ENCODE measurements around the gene SPINK8. TPM values are rescaled to one million over a fixed set of nuclear protein-coding genes. Genes with fewer than 3 reads are reported as not detected.

SPINK8 gene
- total RNA-seq, 2 donors from 2014 or later, result not detected

DNA sequence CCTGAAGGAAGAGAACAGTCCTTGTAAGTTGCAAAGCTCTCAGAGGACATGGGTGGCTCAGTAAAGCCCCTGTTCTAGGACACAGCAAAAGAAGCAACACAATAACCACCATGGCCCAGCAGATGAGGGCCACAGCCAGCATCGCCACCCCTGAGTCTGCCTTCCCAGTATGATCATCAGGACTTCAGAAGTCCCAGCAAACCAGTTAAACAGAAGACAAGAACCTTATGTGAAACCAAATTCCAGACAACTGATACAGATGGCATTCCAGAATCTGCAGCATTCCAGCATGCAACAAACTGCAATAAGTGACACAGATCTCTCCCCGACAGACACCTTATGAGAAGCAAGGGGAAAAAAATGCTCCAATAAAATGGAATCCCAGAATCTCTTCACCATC, 30.4 kb downstream of the SPINK8 start:
- Histone ChIP-seq H3K27me3 (no peaks in the 10 kb centered on the region), H3K36me3 (no peaks in the 10 kb centered on the region), H3K4me3 (no peak overlapping the region), H3K9me3 (no peaks in the 10 kb centered on the region), H3K27ac (no peak overlapping the region), H3K9ac (ENCODE audit: low read depth in 2 of 2, low read length in 2 of 2) (no peak overlapping the region), H3K4me1 (peaks cover 7% of the 10 kb centered on the region)
- no peak for DNase-seq
- TF ChIP-seq CTCF (IDR thresholded peaks at IDR 0.05), result no peak
- intact Hi-C loops (cut with DNase I), result no loop called here

GRCh38 chr3:48301800-48302166, 31.7 kb downstream of the SPINK8 start:
- Histone ChIP-seq H3K27me3 (no peaks in the 10 kb centered on the region), H3K4me3 (peak overlapping the region; percentile 87), H3K9me3 (no peaks in the 10 kb centered on the region), H3K9ac (ENCODE audit: low read depth in 2 of 2, low read length in 2 of 2) (peak overlapping the region; percentile 89 to 90), H3K27ac (peak overlapping the region; percentile 95), H3K36me3 (no peaks in the 10 kb centered on the region), H3K4me1 (peaks cover 7% of the 10 kb centered on the region)
- no peak for TF ChIP-seq CTCF (IDR thresholded peaks at IDR 0.05)
- peak; percentile 64 for DNase-seq
- intact Hi-C loops (cut with DNase I), result no loop called here

- no peaks in the 10 kb centered on the region for H3K9me3 ChIP-seq
- peak within 1 kb of the TSS; percentile 89 to 90 for H3K9ac ChIP-seq (ENCODE audit: low read depth in 2 of 2, low read length in 2 of 2)
- H3K36me3 ChIP-seq, result no peaks in the 10 kb centered on the region
- H3K4me3 ChIP-seq, result peak within 1 kb of the TSS; percentile 87
- peak within 1 kb of the TSS; percentile 95 for H3K27ac ChIP-seq
- intact Hi-C loops (cut with DNase I), result no loop called here
- peaks cover 7% of the 10 kb centered on the region for H3K4me1 ChIP-seq
- TF ChIP-seq CTCF (IDR thresholded peaks at IDR 0.05), result no peak
- no peaks in the 10 kb centered on the region for H3K27me3 ChIP-seq
- DNase-seq, result peak; percentile 94
Measured at GRCh38 chr3:48301020-48301799, 32.3 kb downstream of the SPINK8 start, which contains the start of gene NME6. Gene NME6 (minus strand): TSS chr3:48301367.

DNA sequence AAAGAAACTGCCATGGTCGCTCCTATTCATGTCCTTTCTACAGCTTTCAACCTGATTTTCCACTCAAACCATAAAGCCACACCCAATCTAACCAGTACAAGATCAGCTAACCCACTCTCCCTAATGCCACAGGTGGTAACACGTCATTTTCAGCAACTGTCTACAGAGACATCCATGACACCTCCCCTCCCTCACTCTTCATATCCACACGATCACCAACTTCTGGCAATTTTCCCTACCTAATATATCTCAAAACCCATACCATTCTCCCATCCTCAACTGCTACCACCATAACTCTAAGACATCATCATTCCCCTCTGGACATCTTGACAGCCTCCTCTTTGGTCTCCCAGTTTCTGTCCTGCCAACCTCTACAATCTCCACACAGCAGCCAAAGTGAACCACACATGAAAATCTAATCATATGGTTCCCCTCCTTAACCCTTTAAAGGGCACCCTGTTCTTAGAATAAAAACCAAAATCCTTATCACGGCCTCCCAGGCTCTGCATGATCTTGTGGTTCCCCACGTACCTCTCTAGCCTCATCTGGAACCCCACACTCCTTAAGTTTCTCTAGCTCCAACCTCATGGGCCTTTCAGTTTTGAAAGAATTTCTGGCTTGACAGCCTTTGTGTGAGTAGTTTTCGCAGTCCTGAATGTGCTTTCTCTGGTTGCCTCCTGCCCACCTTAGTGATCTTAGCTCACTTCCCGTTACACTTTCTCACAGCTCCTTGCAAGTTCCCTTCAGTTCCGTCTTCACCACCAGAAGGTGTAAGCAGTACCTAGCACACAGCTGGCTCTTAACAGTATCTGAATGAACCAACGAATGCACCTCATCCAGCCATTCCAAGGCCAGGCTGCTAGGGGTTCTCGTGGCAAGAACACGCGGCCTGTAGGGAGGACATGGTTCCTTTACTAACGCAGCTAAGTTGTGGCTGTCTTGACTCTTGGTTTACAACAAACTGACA, 33.4 kb downstream of the SPINK8 start:
- DNase-seq, result peak; percentile 21
- H3K4me3 ChIP-seq, result peak overlapping the region; percentile 87
- H3K27me3 ChIP-seq, result no peaks in the 10 kb centered on the region
- no peak for TF ChIP-seq CTCF (IDR thresholded peaks at IDR 0.05)
- H3K27ac ChIP-seq, result peak overlapping the region; percentile 95
- peaks cover 7% of the 10 kb centered on the region for H3K4me1 ChIP-seq
- peaks cover 2% of the 10 kb centered on the region for H3K36me3 ChIP-seq
- intact Hi-C loops (cut with DNase I), result no loop called here
- H3K9me3 ChIP-seq, result no peaks in the 10 kb centered on the region
- peak overlapping the region; percentile 89 to 90 for H3K9ac ChIP-seq (ENCODE audit: low read depth in 2 of 2, low read length in 2 of 2)

DNA sequence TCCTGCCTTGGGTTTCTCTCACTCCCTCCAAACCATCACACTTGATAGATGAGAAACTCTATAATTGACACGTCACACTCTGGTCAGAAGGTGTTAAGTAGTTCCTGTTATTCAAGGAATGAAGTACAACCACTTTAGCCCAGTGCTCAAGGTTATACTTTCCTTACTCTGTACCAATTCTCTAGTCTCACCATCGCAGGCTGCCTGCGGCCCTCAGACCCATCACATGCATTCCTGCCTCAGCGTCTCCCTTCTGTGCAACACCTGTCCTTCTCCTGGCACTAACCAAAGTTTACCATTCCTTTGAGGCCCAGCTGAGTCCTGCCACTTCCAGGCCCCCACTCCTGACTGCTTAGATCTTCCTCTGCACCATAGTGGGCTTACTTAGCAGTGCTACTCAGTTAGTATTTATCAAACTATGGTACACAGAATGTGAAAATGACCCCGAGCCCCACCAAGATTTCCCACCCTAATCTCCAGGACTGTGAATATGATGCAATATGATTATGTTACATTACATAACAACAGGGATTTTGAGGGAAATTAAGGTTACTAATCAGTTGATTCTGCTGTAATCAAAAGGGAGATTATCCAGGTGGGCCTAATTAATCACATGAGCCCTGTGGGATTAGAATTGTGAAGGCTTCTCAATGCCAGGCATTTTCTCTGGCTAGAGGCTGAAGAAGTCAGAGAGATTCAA, 36.2 kb downstream of the SPINK8 start:
- peaks cover 5% of the 10 kb centered on the region for H3K36me3 ChIP-seq
- H3K9ac ChIP-seq (ENCODE audit: low read depth in 2 of 2, low read length in 2 of 2), result no peak overlapping the region
- no peak for DNase-seq
- H3K27ac ChIP-seq, result no peak overlapping the region
- peaks cover 7% of the 10 kb centered on the region for H3K4me1 ChIP-seq
- no peak overlapping the region for H3K4me3 ChIP-seq
- H3K27me3 ChIP-seq, result no peaks in the 10 kb centered on the region
- intact Hi-C loops (cut with DNase I), result no loop called here
- TF ChIP-seq CTCF (IDR thresholded peaks at IDR 0.05), result no peak
- H3K9me3 ChIP-seq, result no peaks in the 10 kb centered on the region
